ENCODE data around the gene ALKBH6.

- TF ChIP-seq CTCF (IDR thresholded peaks at IDR 0.05; ENCODE audit: borderline replicate concordance, extremely low read depth, low read length, poor library complexity, severe bottlenecking) (no peak), EZH2 (IDR thresholded peaks at IDR 0.05; ENCODE audit: borderline replicate concordance, low read depth, low read length, severe bottlenecking) (no peak)
These were observed 7.1 kb downstream of the ALKBH6 start for GRCh38 chr19:36006955-36007354.
